ENCODE measurements around the gene DLX4. TPM values are rescaled to one million over a fixed set of nuclear protein-coding genes. Genes with fewer than 3 reads are reported as not detected.

Gene DLX4
- total and polyA plus RNA-seq, 2 of the 4 experiments (the other 2 are of a cell fraction): not detected

- Histone ChIP-seq H3K9me3 (ENCODE audit: control insufficient read depth, insufficient read depth, low read length) (peaks cover 13% of the 10 kb centered on the region), H3K36me3 (ENCODE audit: control insufficient read depth, insufficient read depth, low read length) (no peaks in the 10 kb centered on the region), H3K79me1 (ENCODE audit: low read depth in 1 of 2, low read length in 2 of 2) (no peaks in the 10 kb centered on the region), H3K9me1 (ENCODE audit: insufficient read depth, low read length) (no peaks in the 10 kb centered on the region), H3K18ac (ENCODE audit: low read depth, low read length) (no peak overlapping the region), H4K8ac (ENCODE audit: low read depth in 2 of 2, low read length in 2 of 2) (no peak overlapping the region), H2BK15ac (ENCODE audit: low read depth, low read length) (no peak overlapping the region), H3K4me1 (ENCODE audit: control insufficient read depth, insufficient read depth, low read length) (no peaks in the 10 kb centered on the region), H4K91ac (ENCODE audit: insufficient read depth, low read depth, low read length) (no peak overlapping the region), H3K56ac (ENCODE audit: extremely low read depth, insufficient read depth, low read length) (no peak overlapping the region), H2BK5ac (ENCODE audit: low read depth, low read length, poor library complexity, severe bottlenecking) (no peak overlapping the region), H3K9ac (ENCODE audit: low read depth, low read length) (no peak overlapping the region), H3K4me3 (ENCODE audit: insufficient read depth, low read depth, low read length) (no peak overlapping the region), H3K27me3 (ENCODE audit: control insufficient read depth, insufficient read depth, low read length) (peaks cover 98% of the 10 kb centered on the region), H2BK120ac (ENCODE audit: low read depth, low read length) (no peak overlapping the region), H2AFZ (replicated peaks; ENCODE audit: low read length, poor library complexity) (peak overlapping the region; percentile 42), H3K23ac (ENCODE audit: low read depth, low read length) (no peak overlapping the region), H3K27ac (ENCODE audit: insufficient read depth, low read length) (no peak overlapping the region), H2BK20ac (ENCODE audit: low read depth, low read length) (no peak overlapping the region), H3K4ac (ENCODE audit: low read depth, low read length) (no peak overlapping the region), H4K5ac (ENCODE audit: low read depth, low read length) (no peak overlapping the region), H3K14ac (replicated peaks; ENCODE audit: low read depth, low read length) (no peak overlapping the region), H2AK9ac (replicated peaks; ENCODE audit: low read depth, low read length, poor library complexity) (no peak overlapping the region), H3K4me2 (ENCODE audit: low read depth, low read length) (no peak overlapping the region), H4K20me1 (ENCODE audit: insufficient read depth, low read length) (no peaks in the 10 kb centered on the region; the same call in none of the 2 replicates), H2AK5ac (ENCODE audit: low read depth, low read length) (no peak overlapping the region)
- ChIA-PET CTCF (no interaction called here), POLR2A (ENCODE audit: unreplicated experiment) (no interaction called here)
- TF ChIP-seq POLR2A (IDR thresholded peaks at IDR 0.05; ENCODE audit: low read depth, low read length) (no peak), RFX5 (IDR thresholded peaks at IDR 0.05; ENCODE audit: low read depth, low read length) (no peak)
- intact Hi-C loops (cut with micrococcal nuclease) (no loop called here), in situ Hi-C loops (cut with MboI; ENCODE audit: low sequenced_read_pairs) (no loop called here), dilution Hi-C loops (cut with HindIII; ENCODE audit: low sequenced_read_pairs, unreplicated experiment) (no loop called here)
- WGBS, 2 experiments (ENCODE audit: extremely low coverage in 2 of 2, insufficient read length in 1 of 2): 5% methylated on average over 25 of the region's 55 CpGs; no CpG with 5 or more reads in 1 of the 2 experiments
- DNase-seq (no peak), ATAC-seq (ENCODE audit: low read depth) (no peak)
- BruUV-seq (replicated peaks): no TSS peak
These were observed 3.0 kb downstream of the DLX4 start for GRCh38 chr17:49971848-49972485.

Measured in IMR-90 (cell line).